ENCODE measurements around the gene CYB5A.

Gene CYB5A

GRCh38 chr18:74290794-74291471, 830 bp downstream of the CYB5A start:
- TF ChIP-seq NFIC (IDR thresholded peaks at IDR 0.05) (0 out of 2 replicates have a peak, but pooled peaks have one; percentile 5), TCF12 (IDR thresholded peaks at IDR 0.05; ENCODE audit: low read depth) (peak; percentile 43; the same call in 1 of the 2 replicates), CREB1 (IDR thresholded peaks at IDR 0.05; ENCODE audit: low read depth) (no peak), YY1 (IDR thresholded peaks at IDR 0.05; ENCODE audit: low read depth) (no peak), TAF1 (IDR thresholded peaks at IDR 0.05; ENCODE audit: low read depth) (no peak), TEAD4 (IDR thresholded peaks at IDR 0.05) (no peak), RAD21 (IDR thresholded peaks at IDR 0.05; ENCODE audit: low read depth) (peak; percentile 30; the same call in 1 of the 2 replicates)
- TF ChIP-seq, protein P1, sequence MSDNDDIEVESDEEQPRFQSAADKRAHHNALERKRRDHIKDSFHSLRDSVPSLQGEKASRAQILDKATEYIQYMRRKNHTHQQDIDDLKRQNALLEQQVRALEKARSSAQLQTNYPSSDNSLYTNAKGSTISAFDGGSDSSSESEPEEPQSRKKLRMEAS (IDR thresholded peaks at IDR 0.05): peak; percentile 54; the same call in 1 of the 2 replicates
- TF ChIP-seq, protein P2, sequence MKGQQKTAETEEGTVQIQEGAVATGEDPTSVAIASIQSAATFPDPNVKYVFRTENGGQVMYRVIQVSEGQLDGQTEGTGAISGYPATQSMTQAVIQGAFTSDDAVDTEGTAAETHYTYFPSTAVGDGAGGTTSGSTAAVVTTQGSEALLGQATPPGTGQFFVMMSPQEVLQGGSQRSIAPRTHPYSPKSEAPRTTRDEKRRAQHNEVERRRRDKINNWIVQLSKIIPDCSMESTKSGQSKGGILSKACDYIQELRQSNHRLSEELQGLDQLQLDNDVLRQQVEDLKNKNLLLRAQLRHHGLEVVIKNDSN (IDR thresholded peaks at IDR 0.05): no peak

DNA sequence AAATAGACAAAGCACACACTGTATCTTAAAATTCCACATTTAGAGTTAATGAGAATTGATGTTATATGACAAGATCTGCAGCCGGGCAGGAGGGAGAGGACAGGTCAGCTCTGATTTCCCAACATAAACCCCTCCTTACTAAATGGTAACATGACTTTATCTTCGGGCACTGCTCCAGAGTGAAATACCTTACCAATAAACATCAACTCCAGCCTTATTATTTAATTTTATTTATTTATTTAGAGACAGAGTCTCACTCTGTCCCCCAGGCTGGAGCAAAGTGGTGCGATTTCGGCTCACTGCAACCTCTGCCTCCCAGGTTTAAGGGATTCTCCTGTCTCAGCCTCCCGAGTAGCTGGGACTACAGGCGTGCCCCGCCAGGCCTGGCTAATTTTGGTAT, 1.7 kb downstream of the CYB5A start:
- TF ChIP-seq FOXM1 (IDR thresholded peaks at IDR 0.05; ENCODE audit: borderline replicate concordance, low read depth) (no peak), YY1 (IDR thresholded peaks at IDR 0.05; ENCODE audit: low read depth) (no peak), ZBTB7A (IDR thresholded peaks at IDR 0.05; ENCODE audit: low read depth) (no peak), TCF12 (IDR thresholded peaks at IDR 0.05; ENCODE audit: low read depth) (no peak), CEBPB (IDR thresholded peaks at IDR 0.05) (no peak), CREB1 (IDR thresholded peaks at IDR 0.05; ENCODE audit: low read depth) (no peak), TAF1 (IDR thresholded peaks at IDR 0.05; ENCODE audit: low read depth) (no peak), REST (IDR thresholded peaks at IDR 0.05; ENCODE audit: low read depth) (no peak), NFIC (IDR thresholded peaks at IDR 0.05) (no peak), EGR1 (IDR thresholded peaks at IDR 0.05) (no peak), EP300 (IDR thresholded peaks at IDR 0.05; ENCODE audit: borderline replicate concordance) (no peak), TEAD4 (IDR thresholded peaks at IDR 0.05) (no peak), RAD21 (IDR thresholded peaks at IDR 0.05; ENCODE audit: low read depth) (no peak)
- TF ChIP-seq, protein P1 (IDR thresholded peaks at IDR 0.05): no peak
- TF ChIP-seq, protein P2 (IDR thresholded peaks at IDR 0.05): no peak

GRCh38 chr18:74289137-74289536, 2.6 kb downstream of the CYB5A start:
- TF ChIP-seq TCF12 (IDR thresholded peaks at IDR 0.05; ENCODE audit: low read depth) (no peak), YY1 (IDR thresholded peaks at IDR 0.05; ENCODE audit: low read depth) (no peak), CREB1 (IDR thresholded peaks at IDR 0.05; ENCODE audit: low read depth) (no peak), FOXM1 (IDR thresholded peaks at IDR 0.05; ENCODE audit: borderline replicate concordance, low read depth) (no peak)
- TF ChIP-seq, protein P2 (IDR thresholded peaks at IDR 0.05): no peak

GRCh38 chr18:74288730-74289129, 3.0 kb downstream of the CYB5A start:
- TF ChIP-seq CREB1 (IDR thresholded peaks at IDR 0.05; ENCODE audit: low read depth): no peak
- TF ChIP-seq TCF12 (IDR thresholded peaks at IDR 0.05; ENCODE audit: low read depth): no peak
- TF ChIP-seq CEBPB (IDR thresholded peaks at IDR 0.05): no peak
- TF ChIP-seq TAF1 (IDR thresholded peaks at IDR 0.05; ENCODE audit: low read depth): no peak
- TF ChIP-seq REST (IDR thresholded peaks at IDR 0.05; ENCODE audit: low read depth): no peak
- no peak for TF ChIP-seq ZBTB7A (IDR thresholded peaks at IDR 0.05; ENCODE audit: low read depth)
- TF ChIP-seq, protein P2 (IDR thresholded peaks at IDR 0.05): no peak
- no peak for TF ChIP-seq EP300 (IDR thresholded peaks at IDR 0.05; ENCODE audit: borderline replicate concordance)

DNA sequence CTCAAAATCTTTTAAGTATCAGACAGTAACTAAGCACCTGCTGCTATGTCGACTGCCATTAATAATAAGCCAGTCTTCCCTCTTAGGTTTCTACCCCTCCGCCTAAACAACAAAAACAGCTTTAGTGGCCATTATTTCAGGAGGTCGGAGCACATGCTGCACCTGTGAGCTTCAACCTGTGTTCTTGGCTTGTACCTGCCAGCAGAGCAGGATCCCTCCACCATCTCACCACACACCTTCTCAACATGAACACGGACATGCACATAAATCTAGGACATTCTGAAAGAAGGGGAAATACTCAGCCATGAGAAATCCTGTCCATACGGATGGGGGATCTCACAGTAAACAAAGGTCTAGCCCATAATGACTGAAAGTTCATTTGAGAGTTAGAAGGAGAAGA, 3.7 kb downstream of the CYB5A start:
- no peak for TF ChIP-seq CREB1 (IDR thresholded peaks at IDR 0.05; ENCODE audit: low read depth)
- no peak for TF ChIP-seq EGR1 (IDR thresholded peaks at IDR 0.05)
- no peak for TF ChIP-seq ZBTB7A (IDR thresholded peaks at IDR 0.05; ENCODE audit: low read depth)
- no peak for TF ChIP-seq REST (IDR thresholded peaks at IDR 0.05; ENCODE audit: low read depth)
- TF ChIP-seq YY1 (IDR thresholded peaks at IDR 0.05; ENCODE audit: low read depth): no peak
- TF ChIP-seq FOXM1 (IDR thresholded peaks at IDR 0.05; ENCODE audit: borderline replicate concordance, low read depth): no peak
- TF ChIP-seq NFIC (IDR thresholded peaks at IDR 0.05): no peak

Data from Ishikawa (cell line).